ENCODE measurements around the gene PMM2.

GRCh38 chr16:8828541-8829165 is 31.0 kb downstream of the PMM2 start:
- TF ChIP-seq ZBTB33 (IDR thresholded peaks at IDR 0.05; ENCODE audit: extremely low read depth, insufficient replicate concordance, low read length) (no peak), POLR2A (IDR thresholded peaks at IDR 0.05; ENCODE audit: borderline replicate concordance, extremely low read depth, insufficient read depth, insufficient read length) (no peak), CTCF (IDR thresholded peaks at IDR 0.05 in 2 of 3, conservative IDR thresholded peaks at IDR 0.05 in 1 of 3; ENCODE audit: borderline replicate concordance in 1 of 3, insufficient read depth in 1 of 3, low read depth in 2 of 3, low read length in 2 of 3) (no peak), MAX (IDR thresholded peaks at IDR 0.05) (no peak), SP1 (IDR thresholded peaks at IDR 0.05; ENCODE audit: low read depth) (no peak), ZNF274 (IDR thresholded peaks at IDR 0.05; ENCODE audit: low read depth, low read length) (no peak)

Data from HCT116 (cell line).